ENCODE results near the gene PON2.
"Not testable (repeated sequence)": the region's sequence is repeated elsewhere in the genome, so short reads cannot be mapped to it uniquely, and the experiment has no call there.

PON2 gene

DNA sequence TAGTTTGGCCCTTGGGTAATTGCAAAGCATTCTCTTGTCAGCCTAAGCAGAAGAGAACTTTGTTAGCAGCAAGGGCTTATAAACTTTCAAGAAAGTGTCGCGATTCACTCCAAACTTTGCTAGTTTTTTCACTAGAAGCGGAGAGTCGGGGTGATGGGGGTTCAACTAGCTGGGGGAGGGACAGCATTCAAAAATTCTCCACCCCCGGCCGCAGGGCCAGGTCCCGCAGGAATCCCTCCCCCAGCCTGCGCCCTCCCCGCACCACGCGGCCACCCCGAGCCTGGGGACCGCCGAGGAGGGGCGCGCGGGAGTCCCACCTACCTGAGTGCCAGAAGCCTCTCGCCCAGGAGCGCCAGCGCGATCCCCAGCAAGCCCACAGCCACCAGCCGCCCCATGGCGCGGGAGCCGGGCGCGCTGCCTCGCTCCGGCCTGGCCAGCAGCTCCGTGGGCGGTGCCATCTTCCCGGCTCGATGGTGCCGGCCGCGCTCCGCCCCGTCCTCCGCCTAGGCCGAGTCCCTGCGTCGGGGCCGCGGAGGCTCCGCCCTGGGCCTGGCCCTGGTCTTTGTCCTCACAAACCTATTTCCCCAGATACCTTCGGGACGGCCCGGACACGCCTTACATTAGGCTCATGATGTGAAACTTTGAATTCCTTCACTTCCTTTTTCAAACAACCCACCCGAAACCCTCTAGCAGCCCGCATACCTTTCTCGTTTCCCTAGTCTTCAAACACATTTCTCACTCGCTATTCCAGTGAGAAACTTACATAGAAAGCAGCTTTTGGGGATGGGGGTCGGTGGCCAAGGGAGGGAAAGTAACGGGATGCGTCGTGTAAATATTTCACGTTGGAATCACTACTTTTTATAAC lies at the start of gene PON2:
Gene PON2 (minus strand): TSS at position 472 of the 865 bp plus-strand sequence. CDS start 77 bp downstream, at position 395.
- DNase-seq: peak; percentile 9 to 40

DNA sequence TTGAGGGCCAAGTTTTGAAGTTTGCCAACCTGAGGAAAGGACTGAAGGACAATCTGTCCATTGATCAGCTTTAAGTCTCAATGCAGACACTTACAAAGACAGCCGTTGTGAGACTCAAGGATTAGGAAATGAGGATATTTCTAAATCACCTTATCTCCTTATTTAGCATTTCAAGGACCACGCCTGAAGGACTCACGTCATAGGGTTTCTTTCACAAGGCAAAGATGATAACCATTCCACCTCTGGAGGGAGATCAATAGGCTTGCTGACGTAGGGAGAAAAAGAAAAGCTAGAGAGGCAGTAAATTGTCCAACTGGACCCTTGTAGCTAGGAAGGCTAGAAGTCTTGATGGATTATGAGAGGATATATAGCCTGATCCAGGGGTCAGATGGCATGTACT lies 47.6 kb upstream of the PON2 start:
- no peak for DNase-seq

DNA sequence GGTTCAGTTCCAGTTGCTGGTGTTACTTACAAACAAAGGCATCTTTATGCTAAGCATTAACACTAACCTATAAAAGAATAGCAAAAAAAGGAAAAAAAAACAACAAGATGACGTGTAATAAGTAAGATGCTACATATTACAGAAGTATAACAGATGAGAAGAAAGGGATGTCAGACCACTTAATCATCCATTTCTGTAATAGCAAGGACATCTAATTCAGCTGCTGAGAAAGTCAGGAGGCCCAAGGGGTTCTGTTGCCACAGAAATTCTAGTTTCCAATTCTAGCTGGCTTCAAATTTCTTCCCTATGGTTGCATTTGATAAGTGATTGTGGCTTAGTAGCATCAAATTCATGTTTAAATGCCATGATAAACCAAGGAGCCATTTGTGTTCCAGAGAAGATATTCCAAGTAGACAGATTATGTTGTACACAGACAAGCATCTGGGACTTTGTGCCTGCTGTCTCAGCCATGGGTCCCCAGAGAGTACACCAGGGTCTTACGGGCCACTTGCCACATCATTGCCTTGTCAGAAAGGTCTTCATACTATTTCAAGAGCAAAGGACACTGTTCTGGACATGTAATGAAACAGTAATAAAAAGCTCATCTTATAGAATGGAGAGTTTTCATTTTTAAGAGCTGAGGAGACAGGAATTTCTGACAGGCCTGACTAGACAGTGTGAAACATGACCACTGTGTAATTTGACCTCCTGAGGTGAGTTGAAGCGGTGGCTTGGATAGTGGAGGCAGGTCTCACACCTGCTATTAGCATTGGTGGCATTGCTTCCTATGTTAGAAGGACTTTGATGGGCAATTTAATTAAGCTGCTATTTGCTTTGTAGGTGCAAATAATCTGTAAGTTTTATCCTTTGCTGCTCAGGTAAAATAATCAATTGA lies 46.7 kb upstream of the PON2 start:
- no peak for DNase-seq

DNA sequence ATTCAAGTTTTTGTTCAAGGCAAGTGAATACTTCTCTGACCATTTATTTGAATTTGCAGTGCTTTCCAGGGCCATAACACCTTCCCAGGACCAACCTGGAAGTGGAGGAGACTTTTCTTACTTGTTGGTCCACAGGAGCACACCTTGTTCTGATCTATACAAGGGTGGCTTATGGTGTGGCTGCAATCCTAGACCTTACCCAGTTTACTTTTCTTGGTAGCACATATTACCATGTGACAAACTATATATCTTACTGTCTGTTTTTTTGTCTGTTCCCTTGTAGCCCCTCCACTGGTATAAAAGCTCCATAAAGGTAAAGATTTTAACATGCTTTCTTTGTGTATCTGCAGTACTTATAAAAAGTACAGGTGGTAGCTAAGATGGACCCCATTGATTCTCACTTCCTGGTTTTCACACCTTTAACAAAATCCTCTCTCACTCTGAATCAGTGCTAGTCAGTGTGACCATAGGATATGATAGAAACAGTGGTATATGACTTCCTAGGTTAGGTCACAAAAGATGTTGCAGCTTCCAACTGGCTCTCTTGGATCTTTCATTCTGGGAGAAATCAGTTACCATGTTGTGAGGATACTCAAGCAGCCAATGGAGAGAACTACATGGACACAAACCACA lies 45.3 kb upstream of the PON2 start:
- DNase-seq: no peak

DNA sequence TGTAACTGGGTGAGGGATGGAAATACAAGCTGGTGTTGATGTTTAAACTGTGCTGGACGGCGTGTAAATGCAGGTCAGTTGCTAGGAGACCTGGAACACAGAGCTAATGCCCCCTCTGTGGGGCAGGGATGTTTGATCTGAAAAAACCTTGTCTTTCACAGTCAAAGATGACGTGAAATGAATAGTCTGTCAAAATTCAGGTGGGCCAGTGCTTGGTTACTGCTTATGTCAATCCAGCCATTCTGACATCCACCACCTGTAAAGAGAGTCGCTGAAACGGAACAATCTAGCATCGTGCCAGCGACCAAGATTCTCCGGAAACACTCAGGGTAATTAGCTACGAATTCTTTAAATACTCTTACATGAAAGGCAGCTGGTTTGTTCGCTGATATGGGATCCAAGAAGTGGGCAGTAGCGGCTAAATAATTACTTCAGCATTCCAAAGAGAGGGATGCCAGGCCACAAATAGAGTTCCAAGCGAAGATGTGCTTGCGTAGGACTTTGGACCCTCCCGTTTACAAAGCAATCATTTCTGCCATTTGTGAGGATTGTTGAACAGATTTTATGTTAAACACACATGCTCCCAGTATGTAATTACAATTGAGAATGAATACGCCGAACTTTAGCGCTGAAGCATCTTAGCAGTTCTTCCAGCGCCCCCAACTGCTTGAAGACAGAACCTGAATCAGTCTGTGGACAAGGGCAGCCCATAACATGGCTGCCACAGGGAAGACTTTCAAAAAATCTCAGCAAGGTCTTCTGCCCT lies 43.6 kb upstream of the PON2 start:
- no peak for DNase-seq

DNA sequence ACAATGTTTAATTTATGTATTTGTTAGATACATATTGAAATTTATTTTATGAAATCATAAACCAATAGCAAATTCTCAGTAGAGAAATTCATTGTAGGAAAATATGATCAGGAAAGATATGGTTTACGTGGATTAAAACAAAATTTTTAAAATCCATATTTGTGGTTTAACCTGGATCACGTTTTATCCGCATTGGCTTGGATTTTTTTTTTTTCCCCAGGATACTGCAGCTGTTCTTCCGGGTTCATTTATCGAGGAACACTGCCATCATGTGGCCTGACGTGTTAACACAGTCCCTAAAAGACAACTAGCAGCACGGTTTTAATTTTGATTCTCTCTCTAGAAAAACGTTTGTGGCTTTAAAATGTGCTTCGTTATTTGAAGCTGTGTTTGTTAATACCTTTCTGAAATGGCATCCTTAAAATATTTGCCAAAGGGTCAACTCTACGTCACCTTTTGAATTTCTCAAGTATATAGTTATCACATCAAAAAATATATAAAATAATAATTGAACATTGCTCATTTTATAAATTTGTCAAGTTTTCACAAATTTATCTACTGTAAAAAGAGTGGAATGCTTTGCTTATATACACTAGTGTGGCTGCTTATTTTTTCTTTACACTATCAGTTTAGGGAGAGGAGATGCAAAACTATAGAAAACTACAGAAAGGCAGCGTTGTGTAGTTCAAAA lies 42.2 kb upstream of the PON2 start:
- DNase-seq: peak in 1 of 2 donors; percentile 5

DNA sequence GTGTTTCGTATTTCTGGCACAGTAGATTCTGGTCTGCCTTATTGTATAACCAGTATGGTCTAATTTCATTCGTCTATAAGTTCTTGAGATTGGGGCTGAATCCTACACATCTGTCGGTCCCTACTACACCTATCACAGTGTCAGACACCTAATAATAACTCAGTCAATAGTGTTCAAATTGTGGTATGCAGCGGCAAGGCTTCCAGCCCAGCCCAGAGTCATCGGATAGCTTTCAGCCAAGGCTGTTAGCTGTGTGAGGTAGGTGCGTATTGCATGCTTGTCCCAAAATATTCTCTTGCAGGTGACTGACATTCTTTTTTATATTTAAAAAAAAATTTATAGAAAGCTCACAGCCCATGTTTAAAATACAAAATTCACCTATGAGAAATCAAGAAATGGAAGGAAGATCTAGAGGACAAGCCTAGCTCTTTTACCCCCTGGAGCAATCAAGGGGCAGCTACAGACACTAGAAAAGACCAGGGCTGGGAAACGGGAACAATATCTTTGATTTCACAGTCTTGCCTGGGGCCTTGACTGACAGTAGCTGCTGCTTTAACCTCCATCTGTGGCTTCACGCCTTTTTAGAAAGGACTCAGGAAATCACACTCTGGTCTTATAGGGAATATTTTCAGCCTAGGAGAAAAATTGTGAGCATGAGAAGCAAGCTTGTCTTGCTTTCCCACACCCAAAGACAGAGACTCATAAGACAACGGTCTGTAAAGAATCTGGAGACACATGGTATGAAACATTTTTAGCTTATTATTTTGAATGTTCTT lies 41.4 kb upstream of the PON2 start:
- DNase-seq: no peak

DNA sequence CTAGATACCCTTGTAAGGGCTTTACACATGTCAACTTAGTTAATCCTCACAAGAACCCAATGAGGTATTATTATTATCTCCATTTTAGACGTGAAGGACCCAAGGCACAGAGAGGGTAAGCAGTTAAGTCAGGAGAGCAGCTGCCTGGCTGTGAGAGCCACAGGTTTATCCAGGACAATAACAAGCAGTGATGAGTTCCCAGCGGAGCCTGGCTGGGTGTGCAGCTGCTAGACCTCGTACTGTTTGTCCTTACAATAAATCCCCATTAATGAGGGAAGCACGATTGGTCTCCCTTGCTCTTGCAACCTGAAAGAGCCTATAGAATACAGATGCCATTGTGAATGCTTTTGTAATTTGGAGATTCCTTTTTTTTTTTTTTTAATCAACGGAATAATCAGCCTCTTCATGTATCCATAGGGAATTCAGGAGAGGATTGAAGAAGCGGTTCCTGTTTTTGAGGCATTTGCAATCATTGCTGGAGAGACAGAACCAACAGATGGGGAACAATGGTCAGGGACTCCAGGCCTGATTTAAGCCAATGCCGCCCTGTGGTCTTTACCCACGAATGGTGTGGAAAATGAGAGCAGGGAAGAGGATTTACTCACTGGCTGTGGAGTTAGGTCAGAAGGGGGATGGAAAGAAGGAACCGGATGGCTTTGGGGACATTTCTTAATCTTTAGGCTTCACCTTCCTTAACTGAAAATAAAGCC lies 38.6 kb upstream of the PON2 start:
- no peak for DNase-seq

DNA sequence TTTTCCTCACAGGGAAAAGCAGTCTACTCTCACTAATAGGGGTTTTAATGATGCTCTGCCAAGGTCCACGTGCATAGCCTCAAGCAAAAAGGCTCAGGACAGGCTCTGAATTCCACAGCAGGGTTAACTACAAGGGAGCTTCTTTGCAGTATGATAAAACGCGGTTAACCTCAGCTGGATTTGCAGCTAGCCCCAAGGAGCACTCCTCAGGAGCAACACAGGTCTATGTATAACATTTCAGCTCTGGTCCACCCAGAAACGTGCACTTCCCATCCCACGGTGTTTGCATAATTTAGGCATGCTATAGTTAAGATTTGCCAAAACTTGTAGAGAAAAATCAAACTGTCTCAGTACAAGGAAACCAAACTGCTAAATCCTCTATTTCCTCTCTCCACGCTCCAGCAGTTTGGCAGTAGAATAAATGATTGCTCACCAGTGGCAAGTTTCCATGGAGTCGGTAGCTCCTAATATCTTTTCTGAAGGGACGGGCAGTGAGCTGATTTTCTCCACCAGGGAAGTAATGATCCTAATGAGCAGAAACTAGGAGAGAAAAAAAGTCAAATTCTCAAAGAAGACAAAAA lies 37.8 kb upstream of the PON2 start:
- DNase-seq: no peak

DNA sequence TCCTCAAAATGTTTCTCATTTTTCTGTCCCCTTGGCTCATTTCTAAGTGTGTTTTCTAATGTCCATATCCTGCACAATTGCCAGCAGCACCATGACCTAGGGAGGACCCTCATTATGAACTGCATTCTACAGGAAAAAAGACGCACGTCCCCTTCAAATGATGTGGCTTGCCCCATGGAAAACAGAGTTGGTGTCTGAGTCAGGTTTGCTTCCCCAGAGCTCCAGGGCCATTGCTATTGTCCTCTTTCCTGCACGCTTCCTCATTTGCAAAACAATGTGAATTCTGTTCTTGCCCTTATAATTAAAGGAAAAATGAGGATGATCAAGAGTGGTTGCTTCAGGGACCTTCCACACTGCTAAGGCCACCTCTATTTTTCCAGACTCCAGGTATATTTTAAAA lies 36.2 kb upstream of the PON2 start:
- no peak for DNase-seq

DNA sequence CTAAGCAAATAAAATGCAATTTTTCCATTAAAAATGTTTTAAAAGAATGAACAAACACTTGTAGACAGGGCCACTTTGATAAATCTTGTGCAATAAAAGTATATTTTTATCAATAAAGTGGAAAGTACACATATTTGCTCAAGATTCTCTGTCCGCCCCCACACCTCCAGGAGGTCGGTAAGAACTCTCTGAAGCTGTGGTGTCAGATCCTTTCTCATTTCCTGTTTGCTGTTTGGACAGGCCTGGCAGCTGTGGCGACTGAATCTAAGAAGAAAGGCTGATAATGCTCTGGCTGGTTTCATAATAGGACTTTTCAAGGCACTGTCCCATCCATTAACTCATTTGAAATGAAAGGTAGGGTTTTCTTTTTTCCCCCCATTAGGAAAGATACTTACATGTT lies 35.6 kb upstream of the PON2 start:
- DNase-seq: peak in 1 of 2 donors; percentile 4

DNA sequence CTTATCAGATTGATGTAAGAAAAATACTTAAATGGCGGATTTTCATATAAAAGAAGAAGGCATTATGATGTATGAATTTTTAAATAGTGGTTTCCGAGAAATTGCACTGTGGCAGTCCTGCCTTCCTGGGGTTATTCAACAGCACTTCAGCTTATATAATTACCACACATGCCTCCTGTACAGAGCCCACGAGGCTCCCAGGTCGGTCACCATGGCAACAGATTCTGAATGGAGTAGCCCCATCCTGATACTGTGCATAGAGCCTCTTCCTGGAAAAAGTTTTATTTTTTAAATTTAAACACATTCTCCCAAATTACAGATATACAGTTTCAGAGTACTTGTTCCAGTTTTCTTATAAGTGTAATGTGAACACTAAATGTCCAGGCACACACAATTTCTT lies 35.0 kb upstream of the PON2 start:
- no peak for DNase-seq

DNA sequence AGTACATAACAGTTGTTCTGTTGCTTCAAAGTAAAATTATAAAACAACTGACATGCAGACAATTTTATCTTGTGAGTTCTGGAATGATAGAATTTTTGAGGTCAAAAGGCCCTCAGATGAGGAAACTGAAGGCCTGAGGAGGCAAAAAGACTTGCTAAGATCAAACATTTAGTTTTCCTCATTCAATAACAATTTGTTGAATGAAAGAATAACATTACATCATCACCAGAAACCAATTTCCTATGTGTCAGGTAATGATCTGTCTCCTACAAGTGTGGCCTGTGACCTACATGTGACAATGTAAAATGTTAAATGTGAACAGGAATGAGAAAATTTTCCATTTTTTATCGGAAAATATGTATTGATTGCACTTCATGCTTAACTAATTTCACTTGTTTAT lies 34.4 kb upstream of the PON2 start:
- no peak for DNase-seq

DNA sequence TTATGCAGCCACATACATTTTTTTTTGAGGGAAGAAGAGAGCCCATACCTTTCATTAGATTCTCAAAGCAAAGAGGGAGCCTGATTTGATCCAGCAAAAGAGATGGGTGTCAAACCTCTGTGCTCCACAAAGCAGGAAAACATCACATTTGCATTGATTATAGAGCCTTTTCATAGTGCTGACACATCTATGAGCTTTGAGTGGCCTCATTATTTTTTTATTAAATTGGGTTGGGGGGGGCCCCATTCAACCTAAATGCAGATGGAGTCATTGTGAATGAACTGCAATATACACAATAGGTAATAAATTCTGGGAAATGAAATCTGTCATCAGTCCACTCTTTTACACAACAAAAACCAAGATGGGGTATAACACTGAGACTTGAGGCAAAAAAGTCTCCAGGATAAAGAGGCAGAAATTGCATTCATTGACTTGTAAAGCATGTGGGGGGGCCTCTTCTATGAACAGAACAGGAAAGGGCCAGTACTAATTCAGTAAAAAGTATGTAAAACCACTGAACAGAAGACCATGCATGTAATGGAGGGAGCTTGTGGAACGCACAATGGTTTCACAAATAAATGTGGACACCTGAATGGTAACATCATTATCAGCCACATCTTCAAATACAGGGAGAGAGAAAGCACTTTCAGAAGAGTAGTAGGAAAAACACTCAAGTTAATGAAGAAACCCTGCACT lies 33.2 kb upstream of the PON2 start:
- DNase-seq: no peak

DNA sequence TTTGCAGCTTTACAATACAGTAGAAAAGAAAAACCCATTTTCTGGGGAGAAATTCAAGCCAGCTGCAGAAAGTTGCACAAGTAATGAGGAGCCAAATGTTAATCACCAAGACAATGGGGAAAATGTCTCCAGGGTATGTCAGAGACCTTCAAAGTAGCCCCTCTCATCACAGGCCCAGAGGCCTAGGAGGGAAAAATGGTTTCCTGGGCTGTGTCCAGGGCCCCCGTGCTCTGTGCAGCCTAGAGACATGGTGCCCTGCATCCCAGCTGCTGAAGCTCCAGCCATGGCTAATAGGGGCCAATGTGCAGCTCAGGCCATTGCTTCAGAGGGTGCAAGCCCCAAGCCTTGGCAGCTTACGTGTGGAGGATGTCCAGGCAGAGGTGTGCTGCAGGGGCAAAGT lies 25.8 kb upstream of the PON2 start:
- not testable (repeated sequence) for DNase-seq

DNA sequence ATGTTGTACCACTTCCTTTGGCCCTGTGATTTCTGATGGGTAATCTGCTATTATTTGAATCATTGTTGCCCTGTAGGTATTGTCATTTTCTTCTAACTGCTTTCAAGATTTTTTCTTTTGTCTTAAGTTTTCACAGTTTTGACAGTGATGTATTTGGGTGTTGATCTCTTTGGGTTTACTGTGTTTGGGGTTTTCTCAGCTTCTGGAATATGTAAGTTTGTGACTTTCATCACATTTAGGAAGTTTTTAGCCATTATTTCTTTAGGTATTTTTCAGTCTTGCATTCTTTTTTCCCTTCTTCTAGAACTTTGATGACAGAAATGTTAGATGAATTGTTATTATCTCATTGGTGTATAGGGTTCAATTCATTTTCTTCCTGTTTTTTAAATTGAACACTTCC lies 23.1 kb upstream of the PON2 start:
- DNase-seq: no peak

DNA sequence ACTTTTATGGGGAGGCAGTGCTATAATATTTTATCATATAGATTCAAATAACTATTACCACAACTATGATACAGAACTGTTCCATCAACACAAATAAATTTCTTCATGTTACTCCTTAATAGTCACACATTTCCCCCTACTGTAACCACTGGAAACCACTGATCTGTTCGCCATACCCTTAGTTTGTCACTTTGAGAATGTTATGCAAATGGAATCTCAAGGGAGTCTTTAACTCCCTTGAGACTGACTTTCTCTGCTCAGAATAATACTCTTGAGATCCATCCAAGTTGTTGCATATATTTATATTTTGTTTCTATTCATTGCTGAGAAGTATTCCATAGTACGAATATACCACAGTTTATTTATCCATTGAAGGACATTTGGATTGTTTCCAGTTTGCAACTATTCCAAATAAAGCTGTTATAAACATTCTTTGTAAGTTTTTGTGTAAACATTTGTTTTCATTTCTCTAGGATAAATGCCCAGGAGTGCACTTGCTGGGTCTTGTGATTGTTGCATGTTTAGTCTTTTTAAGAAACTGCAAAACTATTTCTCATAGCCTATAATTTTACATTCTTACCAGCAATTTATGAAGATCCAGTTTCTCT lies 19.7 kb upstream of the PON2 start:
- no peak for DNase-seq

DNA sequence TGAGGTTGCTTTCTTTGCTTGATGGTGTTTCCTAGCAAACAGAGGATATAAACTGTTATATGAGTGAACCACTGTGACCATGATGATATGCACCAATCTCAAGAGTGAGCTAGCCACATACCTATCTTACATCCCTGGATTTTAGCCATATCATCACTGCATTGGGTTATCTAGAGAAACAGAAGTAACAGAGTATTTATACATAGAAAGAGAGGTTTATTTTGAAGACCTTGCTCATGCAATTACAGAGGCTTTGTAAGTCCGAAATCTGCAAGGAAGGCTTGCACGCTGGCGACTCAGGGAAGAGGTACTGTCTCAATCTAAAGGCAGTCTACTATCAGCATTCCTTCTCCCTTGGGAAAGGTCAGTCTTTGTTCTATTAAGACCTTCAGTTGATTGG lies 11.8 kb upstream of the PON2 start:
- no peak for DNase-seq

DNA sequence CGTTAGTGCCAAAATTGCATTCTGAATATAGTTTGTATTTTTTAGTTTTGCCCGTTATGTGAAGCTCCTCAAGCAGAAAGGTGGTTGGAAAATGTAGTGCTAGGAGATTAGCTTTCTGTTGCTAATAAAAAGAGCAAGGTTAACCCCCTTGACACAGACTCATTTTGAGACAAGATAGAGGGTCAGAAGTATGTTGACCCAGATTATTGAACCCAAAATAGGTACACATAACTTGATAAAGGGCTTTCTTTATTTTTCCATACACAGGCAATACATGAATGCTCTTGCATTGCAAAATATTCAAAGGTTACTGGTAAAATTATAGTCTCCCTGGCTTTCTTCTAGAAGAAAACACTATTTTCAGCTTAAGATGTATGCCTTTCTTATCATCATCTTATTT lies 10.0 kb upstream of the PON2 start:
- no peak for DNase-seq

Measured in bone marrow (tissue), 2 donors.